GM15510 (cell line): ENCODE results near the gene ADRA2B.

ENCODE experiments used
- POLR2A ChIP-seq: IDR thresholded peaks from 3 replicates; pipeline ENCODE4 v1.6.1; 2011; ENCODE audit warnings: borderline replicate concordance; ENCODE audit not compliant: insufficient read length; ENCODE audit errors: extremely low read depth

ADRA2B gene

GRCh38 chr2:96131813-96132745 is 15.7 kb upstream of the ADRA2B start:
- no peak for TF ChIP-seq POLR2A

GRCh38 chr2:96131152-96131812 is 14.9 kb upstream of the ADRA2B start:
- TF ChIP-seq POLR2A: no peak

DNA sequence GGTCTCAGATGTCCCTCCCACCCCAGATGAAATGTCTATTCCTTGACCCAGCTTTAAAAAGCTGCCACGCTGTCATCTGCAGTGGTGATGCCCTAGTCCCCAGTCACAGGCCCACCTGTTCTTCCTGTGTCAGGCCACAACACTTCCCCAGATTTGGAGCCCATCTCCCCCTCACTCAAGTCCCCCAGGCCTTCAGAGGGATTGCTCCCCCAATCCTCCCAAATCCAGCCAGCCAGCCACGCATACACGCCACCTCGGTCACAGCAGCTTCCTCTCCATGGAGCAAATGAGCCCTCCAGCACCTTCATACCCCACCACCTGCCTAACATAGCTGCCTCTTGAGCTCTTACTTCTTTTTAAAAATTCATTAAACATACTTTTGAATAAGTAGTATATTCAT is 14.1 kb upstream of the ADRA2B start:
- no peak for TF ChIP-seq POLR2A

GRCh38 chr2:96129528-96130120 is 13.3 kb upstream of the ADRA2B start:
- no peak for TF ChIP-seq POLR2A

DNA sequence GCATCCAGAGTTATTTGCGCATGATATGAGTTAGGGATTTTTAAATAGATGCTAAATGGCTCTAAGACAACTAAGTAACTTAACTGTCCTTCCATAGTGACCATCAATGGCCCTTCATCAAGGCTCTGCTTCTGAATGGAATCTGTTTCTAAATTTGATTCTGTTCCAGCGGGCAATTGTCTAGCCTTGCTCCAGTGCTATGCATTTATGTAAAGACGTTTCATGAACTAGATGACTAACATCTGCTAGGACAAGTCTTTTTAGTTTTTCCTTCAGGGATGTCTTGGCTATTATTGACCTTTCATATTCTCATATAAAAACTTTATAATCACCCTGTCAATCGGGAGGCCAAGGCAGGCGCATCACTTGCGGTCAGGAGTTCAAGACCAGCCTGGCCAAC is 12.1 kb upstream of the ADRA2B start:
- no peak for TF ChIP-seq POLR2A

DNA sequence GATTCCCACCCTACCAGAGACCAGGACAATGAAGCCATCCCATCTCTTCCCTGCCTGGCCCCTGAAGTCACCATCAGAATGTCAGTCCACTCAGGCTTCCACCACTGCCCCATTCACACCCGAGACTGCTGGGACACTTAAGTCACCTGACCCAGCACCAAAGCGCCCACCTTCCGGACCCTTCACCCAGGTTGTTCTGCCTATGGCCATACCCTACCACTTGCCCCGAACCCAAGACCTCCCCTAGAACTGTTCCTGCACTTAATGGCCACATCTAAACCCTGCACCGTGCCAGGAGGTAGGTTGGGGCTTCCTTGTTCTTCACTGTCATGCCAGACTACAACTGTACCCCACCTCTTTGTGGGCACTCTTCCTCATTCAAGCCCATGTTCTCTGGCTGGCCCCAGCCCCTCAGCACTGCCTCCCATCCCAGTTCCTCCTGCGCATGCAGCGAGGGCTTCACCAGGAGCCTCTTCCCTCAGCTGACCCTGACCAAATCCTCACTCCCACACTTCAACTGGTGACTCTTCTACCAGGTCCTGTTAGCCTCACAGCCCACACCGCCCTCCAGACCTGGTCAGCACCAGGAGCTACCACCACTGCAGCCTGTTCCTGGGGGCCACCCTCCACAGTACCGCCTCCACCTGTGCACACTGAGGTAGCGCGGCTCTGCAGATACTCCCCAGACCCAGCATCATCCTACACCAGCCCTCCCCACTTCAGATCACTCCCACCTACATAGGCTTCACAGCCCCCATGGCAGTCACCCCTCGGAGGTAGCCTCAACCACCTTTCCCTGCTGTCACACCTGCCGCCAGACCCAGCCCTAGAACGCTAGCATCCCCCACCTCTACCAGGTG is 8.3 kb upstream of the ADRA2B start:
- TF ChIP-seq POLR2A: no peak

- no peak for TF ChIP-seq POLR2A
Observed at GRCh38 chr2:96123936-96124335, 7.6 kb upstream of the ADRA2B start.

- TF ChIP-seq POLR2A: no peak
Observed at GRCh38 chr2:96123290-96123689, 6.9 kb upstream of the ADRA2B start.

GRCh38 chr2:96122391-96122790 is 6.0 kb upstream of the ADRA2B start:
- TF ChIP-seq POLR2A: no peak

DNA sequence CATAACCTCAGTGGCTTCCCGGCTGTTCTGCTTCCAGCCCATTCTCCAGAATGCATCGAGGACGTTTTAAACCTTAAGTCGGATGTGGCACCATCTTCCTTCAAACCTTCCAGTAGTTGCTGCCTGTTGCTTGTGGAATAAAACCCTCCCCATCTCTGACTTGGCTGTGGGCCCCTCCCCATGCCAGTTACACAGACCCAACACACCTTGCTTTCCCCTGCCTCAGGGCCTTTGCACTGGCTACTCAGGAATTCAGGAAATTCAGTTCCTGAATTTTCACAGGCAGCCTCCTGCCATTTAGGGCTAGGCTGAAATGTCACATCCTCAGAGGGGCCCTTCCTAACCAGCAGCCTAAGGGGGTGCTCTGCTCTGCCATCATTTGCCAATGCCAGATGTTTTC is 5.0 kb upstream of the ADRA2B start:
- no peak for TF ChIP-seq POLR2A

- TF ChIP-seq POLR2A: no peak
Observed at GRCh38 chr2:96120991-96121390, 4.6 kb upstream of the ADRA2B start.

DNA sequence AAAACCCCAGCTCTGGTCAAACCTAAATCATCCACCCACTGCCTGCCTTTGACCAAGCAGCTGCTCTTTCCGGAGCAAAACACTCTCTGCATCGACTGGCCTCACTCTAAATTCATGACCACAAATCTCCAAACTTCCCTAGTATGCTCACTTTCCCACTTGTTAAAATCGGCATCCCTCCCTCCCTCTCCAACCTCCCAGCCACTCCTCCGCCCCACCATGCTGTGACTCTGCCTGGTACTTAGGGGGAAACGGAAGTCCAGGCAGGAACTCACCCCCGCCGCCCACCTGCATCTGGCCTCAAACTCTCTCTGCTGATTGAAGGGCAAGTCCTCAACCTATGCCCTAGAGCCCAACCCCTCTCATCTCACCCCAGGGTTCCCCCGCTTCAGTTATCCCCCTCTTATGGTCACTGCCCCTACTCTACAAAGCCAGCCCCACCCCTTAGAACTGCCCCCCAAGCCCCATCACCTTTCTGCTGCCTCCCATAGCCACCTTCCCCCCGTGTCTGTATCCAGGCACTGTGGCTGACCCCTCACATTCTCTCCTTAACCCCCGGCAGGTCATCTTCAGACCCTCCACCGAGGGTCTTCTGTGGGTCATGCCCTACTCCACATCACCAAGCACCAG is 3.8 kb upstream of the ADRA2B start:
- TF ChIP-seq POLR2A: no peak

- TF ChIP-seq POLR2A: no peak
Observed at GRCh38 chr2:96119389-96119751, 3.0 kb upstream of the ADRA2B start.

- no peak for TF ChIP-seq POLR2A
Observed at GRCh38 chr2:96118698-96119388, 2.5 kb upstream of the ADRA2B start.
